Measurements from ENCODE around the gene DUSP14.

DUSP14 gene

GRCh38 chr17:37543637-37544052, 54.0 kb downstream of the DUSP14 start:
- DNase-seq (ENCODE audit: low read depth) = no peak
- no peak for TF ChIP-seq CTCF (IDR thresholded peaks at IDR 0.05; ENCODE audit: insufficient read depth, low read depth, low read length, missing control alignments)

GRCh38 chr17:37545486-37545885, 55.8 kb downstream of the DUSP14 start:
- DNase-seq (ENCODE audit: low read depth) = no peak
- no peak overlapping the region for H3K4me3 ChIP-seq (ENCODE audit: low read length)
- no peak for TF ChIP-seq CTCF (IDR thresholded peaks at IDR 0.05; ENCODE audit: insufficient read depth, low read depth, low read length, missing control alignments)

More at GRCh38 chr17:37543637-37544052, 54.0 kb downstream of the DUSP14 start:
- H3K4me3 ChIP-seq (ENCODE audit: low read length) = no peak overlapping the region

- TF ChIP-seq CTCF (IDR thresholded peaks at IDR 0.05; ENCODE audit: insufficient read depth, low read depth, low read length, missing control alignments) = no peak
- no peak overlapping the region for H3K4me3 ChIP-seq (ENCODE audit: low read length)
- DNase-seq (ENCODE audit: low read depth) = no peak
Measured at GRCh38 chr17:37546302-37546701, 56.6 kb downstream of the DUSP14 start.

- TF ChIP-seq CTCF (IDR thresholded peaks at IDR 0.05; ENCODE audit: insufficient read depth, low read depth, low read length, missing control alignments) = no peak
- DNase-seq (ENCODE audit: low read depth) = no peak
- H3K4me3 ChIP-seq (ENCODE audit: low read length) = no peak overlapping the region
Measured at GRCh38 chr17:37547986-37548385, 58.3 kb downstream of the DUSP14 start.

- peak; percentile 93 for DNase-seq (ENCODE audit: low read depth)
- TF ChIP-seq CTCF (IDR thresholded peaks at IDR 0.05; ENCODE audit: insufficient read depth, low read depth, low read length, missing control alignments) = no peak
Measured at GRCh38 chr17:37551788-37552187, 62.1 kb downstream of the DUSP14 start.

GRCh38 chr17:37553401-37553966, 63.8 kb downstream of the DUSP14 start:
- no peak for TF ChIP-seq CTCF (IDR thresholded peaks at IDR 0.05; ENCODE audit: insufficient read depth, low read depth, low read length, missing control alignments)
- H3K4me3 ChIP-seq (ENCODE audit: low read length) = no peak overlapping the region
- DNase-seq (ENCODE audit: low read depth) = no peak

More at GRCh38 chr17:37551788-37552187, 62.1 kb downstream of the DUSP14 start:
- no peak overlapping the region for H3K4me3 ChIP-seq (ENCODE audit: low read length)

GRCh38 chr17:37555386-37555785, 65.7 kb downstream of the DUSP14 start:
- TF ChIP-seq CTCF (IDR thresholded peaks at IDR 0.05; ENCODE audit: insufficient read depth, low read depth, low read length, missing control alignments) = no peak
- H3K4me3 ChIP-seq (ENCODE audit: low read length) = no peak overlapping the region
- no peak for DNase-seq (ENCODE audit: low read depth)

Measured in epithelial cell of esophagus (primary cell).